Fibroblast of lung (primary cell): Measurements from ENCODE around the gene HOXB1. TPM values are rescaled to one million over a fixed set of nuclear protein-coding genes. Genes with fewer than 3 reads are reported as not detected.

Source experiments
- DNase-seq, 2 donors: peaks; one replicate each; pipeline versions ENCODE4 v3.0.0 to v3.0.0-alpha.2; 2010; ENCODE audit warnings: low read depth in 2 of 2
- H2AFZ ChIP-seq: 2 replicates; pipeline ENCODE4 v1.5.1; 2012; ENCODE audit warnings: low read length, control low read depth, inconsistent platforms
- H3K27ac ChIP-seq: 2 replicates; pipeline ENCODE4 v1.5.1; 2011; ENCODE audit warnings: low read length, control low read depth; ENCODE audit not compliant: insufficient read depth
- H3K27me3 ChIP-seq: 2 replicates; pipeline ENCODE4 v1.5.1; 2011; ENCODE audit warnings: mild to moderate bottlenecking, low read length; ENCODE audit not compliant: control insufficient read depth, insufficient read depth
- H3K36me3 ChIP-seq: 2 replicates; pipeline ENCODE4 v1.5.1; 2011; ENCODE audit warnings: low read length; ENCODE audit not compliant: control insufficient read depth, insufficient read depth
- H3K4me1 ChIP-seq: 2 replicates; pipeline ENCODE4 v1.5.1; 2011; ENCODE audit warnings: low read length; ENCODE audit not compliant: control insufficient read depth, insufficient read depth; ENCODE audit errors: extremely low read depth
- H3K4me2 ChIP-seq: 2 replicates; pipeline ENCODE4 v1.5.1; 2011; ENCODE audit warnings: low read length, control low read depth; ENCODE audit not compliant: insufficient read depth; ENCODE audit errors: extremely low read depth
- H3K4me3 ChIP-seq, 4 experiments: fragments of 200-600 bp in 1 of 4; sonication (generic) in 1 of 4; replicated peaks in 1 of 4; 2 replicates each; pipeline ENCODE4 v1.5.1; 2011 to 2016; ENCODE audit warnings: low read length in 4 of 4, low read depth in 3 of 4, mild to moderate bottlenecking in 3 of 4, control low read depth in 2 of 4, inconsistent platforms in 1 of 4, mixed read lengths in 1 of 4; ENCODE audit not compliant: insufficient read depth in 1 of 4; ENCODE audit errors: control extremely low read depth in 1 of 4
- H3K79me2 ChIP-seq: 2 replicates; pipeline ENCODE4 v1.5.1; 2012; ENCODE audit warnings: mild to moderate bottlenecking, low read length, inconsistent platforms; ENCODE audit not compliant: control insufficient read depth, insufficient read depth
- H3K9ac ChIP-seq: 2 replicates; pipeline ENCODE4 v1.5.1; 2011; ENCODE audit warnings: mild to moderate bottlenecking, low read length, control low read depth; ENCODE audit not compliant: insufficient read depth
- H3K9me3 ChIP-seq: 2 replicates; pipeline ENCODE4 v1.5.1; 2012; ENCODE audit warnings: low read depth, low read length; ENCODE audit not compliant: control insufficient read depth, insufficient read depth
- H4K20me1 ChIP-seq: 2 replicates; pipeline ENCODE4 v1.5.1; 2011; ENCODE audit warnings: low read length; ENCODE audit not compliant: control insufficient read depth, insufficient read depth; ENCODE audit errors: extremely low read depth
- EZH2 ChIP-seq: IDR thresholded peaks from 2 replicates; pipeline ENCODE4 v1.5.1; 2012; ENCODE audit warnings: low read length, control low read depth, mild to moderate bottlenecking; ENCODE audit errors: missing control alignments
- polyA plus RNA-seq, 2 donors: library from polyadenylated mRNA; depleted of rRNA in 1 of 2; stranded (reverse) in 1 of 2; unstranded in 1 of 2; fragments of >200 nt; gene quantifications; 2 replicates each; pipeline ENCODE4 v1.2.1, GENCODE V29; 2011 to 2012; ENCODE audit warnings: missing spikeins in 1 of 2
- total RNA-seq: library from RNA; depleted of rRNA; stranded (reverse); fragments of >200 nt; gene quantifications from 2 replicates; pipeline ENCODE4 v1.2.1, GENCODE V29; 2014
- TF ChIP-seq, protein P1 (sequence below), 2 donors: IDR thresholded peaks in 1 of 2; conservative IDR thresholded peaks in 1 of 2; 1 replicate in 1 of 2; 2 replicates in 1 of 2; pipeline ENCODE4 v1.5.1; 2011 to 2012; ENCODE audit warnings: low read length in 2 of 2, control low read depth in 1 of 2, inconsistent platforms in 1 of 2, low read depth in 1 of 2, mild to moderate bottlenecking in 1 of 2

Gene HOXB1
- total and polyA plus RNA-seq, 2 donors (not counting 1 experiment from before 2014, with no cell fraction given), result not detected

DNA sequence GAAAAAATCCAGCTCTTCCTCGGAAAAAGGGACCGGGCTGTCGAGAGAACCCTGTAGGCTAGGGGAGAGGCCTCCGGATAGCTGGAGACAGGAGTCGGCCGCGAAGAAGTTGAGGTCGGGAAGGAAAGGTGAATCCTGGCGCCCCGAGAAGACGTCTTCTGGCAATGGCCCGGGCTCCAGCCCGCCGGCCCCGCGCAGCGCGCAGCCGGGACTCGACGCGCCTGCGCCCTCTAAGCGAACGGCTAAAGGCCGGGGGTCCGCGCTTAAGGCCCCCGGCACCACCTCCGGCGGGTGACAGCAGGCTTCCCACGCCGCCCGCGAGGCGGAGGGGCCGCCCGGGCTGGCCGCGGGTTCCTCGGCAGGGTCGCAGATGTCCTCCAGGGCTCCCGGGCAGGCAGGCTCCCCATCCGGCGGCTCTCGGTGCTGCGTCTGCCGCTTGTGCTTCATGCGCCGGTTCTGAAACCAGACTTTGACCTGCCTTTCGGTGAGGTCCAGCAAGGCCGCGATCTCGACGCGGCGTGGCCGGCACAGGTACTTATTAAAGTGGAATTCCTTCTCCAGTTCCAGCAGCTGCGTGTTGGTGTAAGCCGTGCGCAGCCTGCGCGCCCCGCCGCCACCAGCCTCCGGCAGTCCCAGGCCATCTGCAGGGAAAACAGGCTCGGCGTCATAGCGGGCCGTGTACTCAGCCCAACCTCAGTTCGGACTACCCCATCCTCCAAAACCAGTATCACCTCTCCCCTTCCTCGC, 12.5 kb upstream of the HOXB1 start:
- no peak for TF ChIP-seq EZH2
- TF ChIP-seq, protein P1, sequence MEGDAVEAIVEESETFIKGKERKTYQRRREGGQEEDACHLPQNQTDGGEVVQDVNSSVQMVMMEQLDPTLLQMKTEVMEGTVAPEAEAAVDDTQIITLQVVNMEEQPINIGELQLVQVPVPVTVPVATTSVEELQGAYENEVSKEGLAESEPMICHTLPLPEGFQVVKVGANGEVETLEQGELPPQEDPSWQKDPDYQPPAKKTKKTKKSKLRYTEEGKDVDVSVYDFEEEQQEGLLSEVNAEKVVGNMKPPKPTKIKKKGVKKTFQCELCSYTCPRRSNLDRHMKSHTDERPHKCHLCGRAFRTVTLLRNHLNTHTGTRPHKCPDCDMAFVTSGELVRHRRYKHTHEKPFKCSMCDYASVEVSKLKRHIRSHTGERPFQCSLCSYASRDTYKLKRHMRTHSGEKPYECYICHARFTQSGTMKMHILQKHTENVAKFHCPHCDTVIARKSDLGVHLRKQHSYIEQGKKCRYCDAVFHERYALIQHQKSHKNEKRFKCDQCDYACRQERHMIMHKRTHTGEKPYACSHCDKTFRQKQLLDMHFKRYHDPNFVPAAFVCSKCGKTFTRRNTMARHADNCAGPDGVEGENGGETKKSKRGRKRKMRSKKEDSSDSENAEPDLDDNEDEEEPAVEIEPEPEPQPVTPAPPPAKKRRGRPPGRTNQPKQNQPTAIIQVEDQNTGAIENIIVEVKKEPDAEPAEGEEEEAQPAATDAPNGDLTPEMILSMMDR (conservative IDR thresholded peaks at IDR 0.05 in 1 of 2, IDR thresholded peaks at IDR 0.05 in 1 of 2; ENCODE audit: low read depth in 1 of 2, low read length in 2 of 2), result no peak
- Histone ChIP-seq H3K36me3 (peaks cover 8% of the 10 kb centered on the region), H3K27ac (peak overlapping the region; percentile 97), H3K9ac (peak overlapping the region; percentile 90), H3K4me2 (peak overlapping the region; percentile 80), H3K9me3 (no peaks in the 10 kb centered on the region), H3K79me2 (peaks cover 81% of the 10 kb centered on the region), H4K20me1 (no peaks in the 10 kb centered on the region), H3K4me1 (peaks cover 32% of the 10 kb centered on the region), H3K27me3 (no peaks in the 10 kb centered on the region), H2AFZ (no peak overlapping the region), H3K4me3 (peak overlapping the region; percentile 89 to 99 (median 90))
- peak in 1 of 2 donors; percentile 62 for DNase-seq

DNA sequence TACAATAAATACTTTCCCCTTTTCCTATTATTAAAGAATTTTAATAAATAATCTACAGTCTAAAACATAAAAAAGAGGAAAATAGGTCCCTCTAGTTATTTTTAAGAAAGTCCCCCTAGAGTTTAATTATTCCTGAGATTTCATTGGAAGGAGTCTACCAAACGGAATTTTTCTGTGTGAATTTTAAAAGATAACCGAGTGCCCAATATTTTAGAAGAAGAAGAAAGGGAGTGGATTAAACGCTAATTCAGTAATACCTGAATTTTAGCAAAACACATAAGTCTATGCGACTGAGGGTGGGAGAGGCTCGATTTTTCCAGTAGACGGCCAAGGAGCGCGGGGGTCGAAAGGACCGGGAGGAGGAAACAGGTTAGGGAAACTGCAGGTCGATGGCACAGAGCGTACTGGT, 11.9 kb upstream of the HOXB1 start:
- Histone ChIP-seq H2AFZ (no peak overlapping the region), H3K9ac (peak overlapping the region; percentile 90), H3K27me3 (no peaks in the 10 kb centered on the region), H4K20me1 (no peaks in the 10 kb centered on the region), H3K79me2 (peaks cover 78% of the 10 kb centered on the region), H3K27ac (peak overlapping the region; percentile 97), H3K4me1 (peaks cover 32% of the 10 kb centered on the region), H3K4me3 (peak overlapping the region; percentile 89 to 99 (median 90)), H3K4me2 (peak overlapping the region; percentile 80), H3K9me3 (no peaks in the 10 kb centered on the region), H3K36me3 (peaks cover 8% of the 10 kb centered on the region)
- DNase-seq, result no peak
- no peak for TF ChIP-seq EZH2
- TF ChIP-seq, protein P1 (conservative IDR thresholded peaks at IDR 0.05 in 1 of 2, IDR thresholded peaks at IDR 0.05 in 1 of 2; ENCODE audit: low read depth in 1 of 2, low read length in 2 of 2), result no peak

DNA sequence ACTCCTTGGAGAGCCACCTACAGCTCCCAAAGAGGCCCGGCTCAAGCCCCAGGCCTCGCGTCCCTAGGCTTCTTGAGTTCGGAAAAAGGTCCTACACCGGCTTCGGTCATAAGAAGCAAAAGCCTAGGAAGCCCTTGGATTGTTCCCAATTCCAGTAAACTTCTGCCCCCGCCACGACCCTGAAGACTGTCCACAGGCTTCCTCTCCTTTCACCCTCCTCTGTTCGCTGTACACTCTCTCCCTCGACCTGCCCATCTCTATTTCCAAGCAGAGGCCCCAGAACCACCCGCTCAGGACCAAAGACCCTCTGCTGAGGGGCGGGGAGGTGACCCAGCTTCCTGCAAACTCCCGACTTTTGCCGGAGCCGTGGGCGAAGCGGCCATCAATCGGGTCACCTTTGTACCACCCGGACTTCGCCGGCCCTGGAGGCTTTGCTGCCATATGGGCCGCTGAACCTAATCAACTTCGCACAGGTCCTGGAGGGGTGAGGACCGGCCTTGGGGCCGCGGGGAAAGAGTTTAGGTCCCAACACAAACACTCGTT, 11.4 kb upstream of the HOXB1 start:
- Histone ChIP-seq H3K9ac (peak overlapping the region; percentile 90), H3K36me3 (peaks cover 8% of the 10 kb centered on the region), H3K9me3 (no peaks in the 10 kb centered on the region), H2AFZ (no peak overlapping the region), H3K27ac (peak overlapping the region; percentile 97), H3K4me3 (peak overlapping the region; percentile 89 to 99 (median 90)), H3K79me2 (peaks cover 72% of the 10 kb centered on the region), H3K4me1 (peaks cover 36% of the 10 kb centered on the region), H3K4me2 (peak overlapping the region; percentile 80), H3K27me3 (no peaks in the 10 kb centered on the region), H4K20me1 (no peaks in the 10 kb centered on the region)
- no peak for TF ChIP-seq EZH2
- TF ChIP-seq, protein P1 (conservative IDR thresholded peaks at IDR 0.05 in 1 of 2, IDR thresholded peaks at IDR 0.05 in 1 of 2; ENCODE audit: low read depth in 1 of 2, low read length in 2 of 2), result no peak
- DNase-seq, result peak in 1 of 2 donors; percentile 70
